Measurements from ENCODE around the gene PAX5. TPM values are rescaled to one million over a fixed set of nuclear protein-coding genes. Genes with fewer than 3 reads are reported as not detected.
"Not testable (repeated sequence)": the region's sequence is repeated elsewhere in the genome, so short reads cannot be mapped to it uniquely, and the experiment has no call there.

The PAX5 gene
- total RNA-seq, 2 experiments from 2014 or later = 62.5 to 141 TPM

DNA sequence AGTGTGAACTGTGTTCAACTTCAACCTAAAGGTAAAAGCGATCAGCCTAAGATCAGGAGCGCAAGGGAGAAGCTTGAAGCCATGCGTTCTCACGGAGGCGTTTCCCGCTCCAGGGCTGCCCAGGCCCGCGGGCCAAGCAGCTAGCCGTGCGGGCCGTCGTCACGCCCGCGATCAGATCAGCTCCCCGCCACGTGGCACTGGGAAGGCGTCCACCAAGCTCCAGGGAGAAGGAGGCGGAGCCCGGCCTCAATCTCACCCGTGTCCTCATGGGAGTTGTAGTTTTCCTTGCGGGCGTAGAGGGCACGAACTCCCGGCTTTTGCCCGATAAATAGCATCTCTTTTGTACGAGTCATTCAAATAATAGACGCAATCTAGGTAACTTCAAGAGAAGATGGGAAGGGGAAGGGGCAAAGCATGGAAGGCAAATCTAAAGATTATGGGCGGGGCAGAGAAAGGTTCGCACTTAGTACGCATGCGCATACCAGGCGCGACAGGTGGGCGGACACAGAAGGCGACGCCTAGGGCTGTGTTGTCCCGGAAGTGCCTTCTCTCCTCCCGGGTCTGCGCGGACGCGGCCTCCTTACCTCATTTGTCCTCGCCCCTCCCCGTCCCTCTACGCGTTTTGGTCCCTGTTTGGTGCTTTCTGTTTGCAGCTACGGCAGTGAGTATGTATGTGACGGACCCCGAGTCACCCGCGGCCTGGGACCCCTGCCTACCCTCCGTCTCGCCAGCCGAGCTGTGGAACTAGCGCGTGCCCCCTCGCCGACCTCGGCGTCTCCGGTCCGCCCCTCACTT lies 45.5 kb upstream of the PAX5 start:
- peaks cover 67% of the 10 kb centered on the region for H3K79me2 ChIP-seq (ENCODE audit: insufficient read depth, low read depth, low read length)
- ChIA-PET CTCF (ENCODE audit: unreplicated experiment) (interaction anchor here (0.6 to 1.6 kb wide), 4 partner anchors 38 to 244 kb away, joined by 3 to 5 read pairs (median 3); no protein-coding TSS in a partner anchor), POLR2A (interaction anchor here (0.7 to 10.3 kb wide), 22 partner anchors 9 to 287 kb away, joined by 3 to 119 read pairs (median 5); partner anchors contain the start of genes PAX5 and ZCCHC7)
- H3K36me3 ChIP-seq (ENCODE audit: insufficient read depth, low read length) = peaks cover 37% of the 10 kb centered on the region
- no peaks in the 10 kb centered on the region for H3K9me3 ChIP-seq (ENCODE audit: low read length)
- H3K27ac ChIP-seq (ENCODE audit: low read depth, low read length, poor library complexity, severe bottlenecking) = peak overlapping the region; percentile 70
- peak overlapping the region; percentile 84 for H3K4me2 ChIP-seq (ENCODE audit: low read length)
- H3K4me3 ChIP-seq (ENCODE audit: low read depth, low read length, poor library complexity, severe bottlenecking) = peak overlapping the region; percentile 90
- no TSS peak for BruUV-seq (replicated peaks)
- no peaks in the 10 kb centered on the region for H3K9me2 ChIP-seq (ENCODE audit: insufficient read depth, low read length)
- H2AFZ ChIP-seq (ENCODE audit: low read length) = peak overlapping the region; percentile 37; the same call in 1 of the 2 replicates
- intact Hi-C loops (cut with micrococcal nuclease; ENCODE audit: unreplicated experiment) = loop anchor here (1.0 to 5.0 kb wide), 6 partner anchors 42 to 328 kb away; no protein-coding TSS in a partner anchor
- H4K20me1 ChIP-seq (ENCODE audit: insufficient read depth, low read length) = peaks cover 14% of the 10 kb centered on the region; the same call in 1 of the 2 replicates
- TF ChIP-seq CTCF (conservative IDR thresholded peaks at IDR 0.05; ENCODE audit: low read length) (no peak), EZH2phosphoT487 (IDR thresholded peaks at IDR 0.05; ENCODE audit: borderline replicate concordance, low read depth, low read length) (no peak)
- peak; percentile 97 for DNase-seq (ENCODE audit: low spot score)
- peaks cover 63% of the 10 kb centered on the region for H3K4me1 ChIP-seq (ENCODE audit: insufficient read depth, low read length, poor library complexity, severe bottlenecking)

- BruUV-seq (replicated peaks); H3K9me3 ChIP-seq (ENCODE audit: low read length); H3K9me2 ChIP-seq (ENCODE audit: insufficient read depth, low read length); H3K36me3 ChIP-seq (ENCODE audit: insufficient read depth, low read length); CTCF ChIA-PET (ENCODE audit: unreplicated experiment); intact Hi-C loops (cut with micrococcal nuclease; ENCODE audit: unreplicated experiment); H4K20me1 ChIP-seq (ENCODE audit: insufficient read depth, low read length); H2AFZ ChIP-seq (ENCODE audit: low read length): not testable (repeated sequence)
- peak; percentile 82 for DNase-seq (ENCODE audit: low spot score)
- peaks cover 85% of the 10 kb centered on the region for H3K4me1 ChIP-seq (ENCODE audit: insufficient read depth, low read length, poor library complexity, severe bottlenecking)
- peak overlapping the region; percentile 83 for H3K4me2 ChIP-seq (ENCODE audit: low read length)
- POLR2A ChIA-PET = interaction anchor here (1.2 to 10.3 kb wide), 7 partner anchors 38 to 306 kb away, joined by 3 to 119 read pairs (median 4); partner anchors contain the start of gene PAX5
- peak overlapping the region; percentile 53 for H3K4me3 ChIP-seq (ENCODE audit: low read depth, low read length, poor library complexity, severe bottlenecking)
- H3K79me2 ChIP-seq (ENCODE audit: insufficient read depth, low read depth, low read length) = peaks cover 19% of the 10 kb centered on the region; the same call in 1 of the 2 replicates
- peak overlapping the region; percentile 96 for H3K27ac ChIP-seq (ENCODE audit: low read depth, low read length, poor library complexity, severe bottlenecking)
These were observed 40.7 kb upstream of the PAX5 start for GRCh38 chr9:37074790-37075189.

DNA sequence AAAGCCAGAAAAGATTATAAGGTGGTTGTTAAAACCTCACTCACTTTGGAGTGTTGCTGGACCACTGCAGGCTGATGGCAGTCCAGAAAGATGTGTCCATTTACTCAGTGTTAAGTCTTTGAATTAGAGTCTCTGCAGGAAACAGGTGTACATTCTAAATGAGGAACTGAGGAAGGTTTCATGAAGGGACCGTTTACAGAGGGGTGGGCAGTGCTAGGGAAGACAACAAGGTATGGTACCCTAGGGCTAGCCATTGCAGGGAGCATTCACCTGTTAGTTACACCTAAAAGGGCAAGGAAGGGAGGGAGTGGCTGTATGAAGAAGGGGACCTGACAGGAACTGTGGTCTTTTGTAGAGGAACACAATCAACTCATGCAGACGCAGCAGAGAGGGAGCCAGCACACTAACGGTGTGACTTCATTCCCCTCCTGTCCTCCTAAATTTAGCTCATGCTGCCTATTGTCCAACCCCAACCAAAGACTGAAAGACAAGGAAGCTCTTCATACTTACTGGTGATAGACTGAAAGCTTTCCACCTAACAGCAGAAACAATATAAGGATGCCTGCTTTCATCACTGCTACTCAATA lies 32.2 kb upstream of the PAX5 start:
- CTCF ChIA-PET (ENCODE audit: unreplicated experiment) = no interaction called here
- no peaks in the 10 kb centered on the region for H4K20me1 ChIP-seq (ENCODE audit: insufficient read depth, low read length)
- DNase-seq (ENCODE audit: low spot score) = peak; percentile 95
- peak overlapping the region; percentile 22; the same call in 1 of the 2 replicates for H2AFZ ChIP-seq (ENCODE audit: low read length)
- H3K9me3 ChIP-seq (ENCODE audit: low read length) = 0 out of 2 replicates have a peak, but pooled peaks cover 6% of the 10 kb centered on the region
- POLR2A ChIA-PET = interaction anchor here (0.6 to 1.8 kb wide), 13 partner anchors 8 to 132 kb away, joined by 3 to 11 read pairs (median 4); no protein-coding TSS in a partner anchor
- BruUV-seq (replicated peaks) = TSS peak; percentile 86
- TF ChIP-seq EZH2phosphoT487 (IDR thresholded peaks at IDR 0.05; ENCODE audit: borderline replicate concordance, low read depth, low read length) = no peak
- TF ChIP-seq CTCF (conservative IDR thresholded peaks at IDR 0.05; ENCODE audit: low read length) = no peak
- H3K27ac ChIP-seq (ENCODE audit: low read depth, low read length, poor library complexity, severe bottlenecking) = peak overlapping the region; percentile 95
- no peaks in the 10 kb centered on the region for H3K36me3 ChIP-seq (ENCODE audit: insufficient read depth, low read length)
- H3K4me2 ChIP-seq (ENCODE audit: low read length) = peak overlapping the region; percentile 84
- H3K4me1 ChIP-seq (ENCODE audit: insufficient read depth, low read length, poor library complexity, severe bottlenecking) = peaks cover 72% of the 10 kb centered on the region
- H3K4me3 ChIP-seq (ENCODE audit: low read depth, low read length, poor library complexity, severe bottlenecking) = peak overlapping the region; percentile 52
- H3K9me2 ChIP-seq (ENCODE audit: insufficient read depth, low read length) = no peaks in the 10 kb centered on the region
- intact Hi-C loops (cut with micrococcal nuclease; ENCODE audit: unreplicated experiment) = no loop called here
- no peaks in the 10 kb centered on the region for H3K79me2 ChIP-seq (ENCODE audit: insufficient read depth, low read depth, low read length)
